Duodenal mucosa (tissue), 2 donors: ENCODE measurements around the gene TMEM217.

Experiments
- H3K27ac ChIP-seq: one replicate; pipeline ENCODE4 v1.7.0; 2013; ENCODE audit warnings: low read depth, low read length
- H3K27me3 ChIP-seq, 2 donors: one replicate each; pipeline ENCODE4 v1.7.0; 2013; ENCODE audit warnings: low read length in 2 of 2, control low read depth in 1 of 2; ENCODE audit not compliant: insufficient read depth in 2 of 2, control insufficient read depth in 1 of 2
- H3K36me3 ChIP-seq, 2 donors: one replicate each; pipeline ENCODE4 v1.7.0; 2013; ENCODE audit warnings: low read length in 2 of 2, control low read depth in 1 of 2; ENCODE audit not compliant: insufficient read depth in 2 of 2, control insufficient read depth in 1 of 2
- H3K4me1 ChIP-seq, 2 donors: one replicate each; pipeline ENCODE4 v1.7.0; 2013; ENCODE audit warnings: low read length in 2 of 2, control low read depth in 1 of 2; ENCODE audit not compliant: insufficient read depth in 2 of 2, control insufficient read depth in 1 of 2
- H3K4me3 ChIP-seq, 2 donors: one replicate each; pipeline ENCODE4 v1.7.0; 2013; ENCODE audit warnings: low read length in 2 of 2, low read depth in 1 of 2
- H3K9ac ChIP-seq, 2 donors: one replicate each; pipeline ENCODE4 v1.7.0; 2013; ENCODE audit warnings: low read length in 2 of 2, low read depth in 1 of 2
- H3K9me3 ChIP-seq, 2 donors: one replicate each; pipeline ENCODE4 v1.7.0; 2013; ENCODE audit warnings: low read length in 2 of 2, control low read depth in 1 of 2; ENCODE audit not compliant: control insufficient read depth in 1 of 2

TMEM217 gene

DNA sequence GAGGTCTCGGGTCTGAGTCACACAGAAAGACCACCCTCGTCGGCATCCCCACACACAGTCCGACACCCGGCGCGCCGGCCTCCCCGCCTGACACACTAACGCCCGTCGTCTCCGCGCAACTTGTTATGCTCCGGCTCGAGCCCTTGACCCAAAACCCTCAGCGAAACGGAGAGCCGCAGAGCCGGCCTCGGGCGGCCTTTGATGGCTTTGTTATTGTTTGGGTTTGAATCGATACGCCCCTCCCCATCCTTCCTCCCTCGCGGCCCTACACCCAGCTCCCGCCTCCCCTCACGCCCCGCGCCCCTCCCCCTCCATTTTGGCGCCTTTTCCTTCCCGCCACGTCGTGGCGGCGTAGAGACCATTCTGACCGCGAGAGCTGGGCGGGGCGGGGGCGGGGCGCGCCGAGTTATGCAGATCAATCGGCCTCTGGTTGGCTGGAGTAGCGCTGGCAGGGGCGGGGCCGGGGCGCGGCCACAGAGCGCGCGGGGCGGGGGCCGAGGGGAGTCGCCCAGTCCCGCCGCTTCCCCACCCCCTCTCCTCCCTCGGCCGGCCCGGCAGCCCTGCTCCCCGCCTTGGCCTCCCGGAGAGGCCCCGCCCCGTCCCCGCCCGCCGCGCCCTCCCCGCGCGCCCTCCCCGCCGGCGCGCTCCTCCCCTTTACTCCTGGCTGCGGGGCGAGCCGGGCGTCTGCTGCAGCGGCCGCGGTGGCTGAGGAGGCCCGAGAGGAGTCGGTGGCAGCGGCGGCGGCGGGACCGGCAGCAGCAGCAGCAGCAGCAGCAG is 88.3 kb downstream of the TMEM217 start, which contains the start of gene PIM1:
Gene PIM1, plus strand, starts transcription at position 657 of the 777 bp plus-strand sequence. CDS start 424 bp downstream, outside the sequence.
- Histone ChIP-seq H3K9ac (peak within 1 kb of the TSS; percentile 86 to 97), H3K4me1 (peaks cover 26 to 29% of the 10 kb centered on the region in 2 donors), H3K9me3 (no peaks in the 10 kb centered on the region), H3K27me3 (no peaks in the 10 kb centered on the region), H3K4me3 (peak within 1 kb of the TSS; percentile 90 to 94), H3K27ac (peak within 1 kb of the TSS; percentile 90), H3K36me3 (peaks cover 20 to 24% of the 10 kb centered on the region in 2 donors)

GRCh38 chr6:37168811-37169495 is 89.0 kb downstream of the TMEM217 start:
- Histone ChIP-seq H3K36me3 (peaks cover 12 to 16% of the 10 kb centered on the region in 2 donors), H3K9ac (peak overlapping the region; percentile 53 to 67), H3K9me3 (no peaks in the 10 kb centered on the region), H3K4me1 (peaks cover 20 to 21% of the 10 kb centered on the region in 2 donors), H3K4me3 (peak overlapping the region; percentile 63 to 73), H3K27me3 (no peaks in the 10 kb centered on the region), H3K27ac (peak overlapping the region; percentile 86)

- H3K4me3 ChIP-seq, result no peak overlapping the region
- H3K27ac ChIP-seq, result no peak overlapping the region
Measured at GRCh38 chr6:37168163-37168758, 89.7 kb downstream of the TMEM217 start.

DNA sequence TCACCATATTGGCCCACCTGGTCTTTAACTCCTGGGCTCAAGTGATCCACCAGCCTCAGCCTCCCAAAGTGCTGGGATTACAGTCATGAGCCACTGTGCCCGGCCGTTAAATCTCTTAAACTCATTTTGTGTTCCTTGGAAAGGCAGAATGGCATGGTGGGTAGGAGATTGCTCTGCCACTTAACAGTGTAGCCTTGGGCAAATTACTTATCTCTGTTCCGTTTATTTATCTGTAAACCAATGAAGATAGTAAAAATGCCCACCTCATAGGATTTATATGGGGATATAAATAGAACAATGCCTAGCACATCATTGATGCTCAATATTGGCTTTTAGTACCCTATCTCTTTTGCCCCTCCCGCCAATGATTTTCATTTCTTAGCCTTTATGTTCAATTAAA is 95.2 kb downstream of the TMEM217 start:
- Histone ChIP-seq H3K36me3 (no peaks in the 10 kb centered on the region), H3K27me3 (no peaks in the 10 kb centered on the region), H3K9ac (no peak overlapping the region), H3K4me1 (peaks cover 0 to 8% of the 10 kb centered on the region in 2 donors), H3K27ac (no peak overlapping the region), H3K9me3 (no peaks in the 10 kb centered on the region), H3K4me3 (no peak overlapping the region)

More at GRCh38 chr6:37168163-37168758, 89.7 kb downstream of the TMEM217 start:
- Histone ChIP-seq H3K9ac (peak overlapping the region in 1 of 2 donors; percentile 15), H3K4me1 (peaks cover 13 to 14% of the 10 kb centered on the region in 2 donors), H3K27me3 (no peaks in the 10 kb centered on the region), H3K9me3 (no peaks in the 10 kb centered on the region), H3K36me3 (peaks cover 6 to 10% of the 10 kb centered on the region in 2 donors)
